H1 (cell line): ENCODE results near the gene MMAB. TPM values are rescaled to one million over a fixed set of nuclear protein-coding genes. Genes with fewer than 3 reads are reported as not detected.

Experiments
- CHD7 ChIP-seq: fragments of 300-600 bp; sonication (generic); IDR thresholded peaks from 2 replicates; pipeline ENCODE4 v1.7.1; 2012; ENCODE audit warnings: low read length, moderate library complexity, mild to moderate bottlenecking, inconsistent platforms; ENCODE audit not compliant: insufficient replicate concordance
- JUN ChIP-seq: IDR thresholded peaks from 2 replicates; pipeline ENCODE4 v1.6.1; 2011; ENCODE audit warnings: low read depth, mild to moderate bottlenecking, improper control_type of control experiment, low read length
- RNF2 ChIP-seq: fragments of 200-900, 300-1000 bp; sonication (generic); IDR thresholded peaks from 2 replicates; pipeline ENCODE4 v1.7.1; 2016; ENCODE audit warnings: borderline replicate concordance, low read depth, mild to moderate bottlenecking, antibody characterized with exemption, low read length; ENCODE audit not compliant: poor library complexity, severe bottlenecking; ENCODE audit errors: missing control alignments
- SIX5 ChIP-seq: IDR thresholded peaks from 2 replicates; pipeline ENCODE4 v1.6.1; 2011; ENCODE audit warnings: mild to moderate bottlenecking, low read depth, low read length
- TAF7 ChIP-seq: optimal IDR thresholded peaks from 2 replicates; pipeline ENCODE3; 2011; ENCODE audit warnings: low read depth, mild to moderate bottlenecking, inconsistent platforms, low read length, moderate library complexity, borderline replicate concordance
- YY1 ChIP-seq: IDR thresholded peaks from 2 replicates; pipeline ENCODE4 v1.6.1; 2011; ENCODE audit warnings: low read depth, mild to moderate bottlenecking, low read length
- polyA plus RNA-seq, 7 experiments: library from polyadenylated mRNA; depleted of rRNA in 3 of 7; stranded (reverse) in 5 of 7; unstranded in 2 of 7; fragments of >200 nt in 5 of 7; fragments of 200-250 nt in 2 of 7; gene quantifications; 1 replicate in 5 of 7; 2 replicates in 1 of 7; 4 replicates in 1 of 7; pipeline versions ENCODE4 v1.2.1 to v1.2.3, GENCODE V29; 2011 to 2013; ENCODE audit warnings: missing spikeins in 2 of 7, mixed read lengths in 2 of 7
- total RNA-seq: library from RNA; stranded (reverse); fragmentation: NEBNext Ultra II Directional; extraction: Animal tissue kit (Norgen Biotek cat#: 25700); gene quantifications from 2 replicates; pipeline ENCODE4 v1.2.1, GENCODE V29; 2021

The MMAB gene
- total and polyA plus RNA-seq, 2 of the 8 experiments (the other 6 are each of a cell fraction or from before 2014, with no cell fraction given): 12.9 to 18.5 TPM

GRCh38 chr12:109527489-109528123 is 45.7 kb downstream of the MMAB start (continued):
- TF ChIP-seq YY1 (no peak), JUN (no peak), TAF7 (no peak), SIX5 (no peak), RNF2 (no peak), CHD7 (no peak)
